CD4-positive, alpha-beta T cell treated with Interleukin-2 at 100 ng/mL for 4 hours (primary cell): ENCODE results near the gene USP17L27.
"Not testable (repeated sequence)": the region's sequence is repeated elsewhere in the genome, so short reads cannot be mapped to it uniquely, and the experiment has no call there.

Source experiments
- DNase-seq: peaks from one replicate; pipeline ENCODE4 v3.0.0-alpha.2; 2020; ENCODE audit warnings: low spot score

Gene USP17L27

GRCh38 chr4:9343848-9344247 lies at the start of gene USP17L27:
Gene USP17L27 (plus strand): TSS chr4:9344148. CDS start chr4:9344148, 0 bp downstream.
- not testable (repeated sequence) for DNase-seq

DNA sequence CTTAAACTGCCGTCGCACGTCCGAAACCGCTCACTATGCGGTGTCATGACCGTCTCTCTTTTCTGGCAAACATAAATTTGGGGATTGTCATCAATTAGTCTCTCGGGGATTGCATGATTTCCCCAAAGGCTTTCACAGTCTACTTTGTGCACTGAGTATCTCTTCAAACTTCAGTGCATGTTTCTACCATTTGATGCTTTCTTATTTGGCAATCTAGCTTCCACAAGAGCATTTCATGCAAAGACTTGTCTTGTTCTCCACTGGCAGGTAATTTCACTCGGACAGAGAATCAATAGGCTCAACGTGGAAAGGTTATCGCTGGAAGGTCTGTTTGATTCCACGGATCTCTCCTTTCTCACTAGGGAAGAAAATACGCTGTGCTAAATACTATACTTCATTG lies 19.8 kb upstream of the USP17L27 start:
- peak; percentile 4 for DNase-seq

GRCh38 chr4:9324865-9325264 lies 19.1 kb upstream of the USP17L27 start, which contains the start of gene USP17L24:
Gene USP17L24 (plus strand): TSS chr4:9325165. CDS start chr4:9325165, 0 bp downstream.
- DNase-seq: not testable (repeated sequence)

- DNase-seq: not testable (repeated sequence)
These were observed 14.3 kb upstream of the USP17L27 start, which contains the start of gene USP17L25 for GRCh38 chr4:9329611-9330010. Gene USP17L25 (plus strand): TSS chr4:9329911. CDS start chr4:9329911, 0 bp downstream.

DNA sequence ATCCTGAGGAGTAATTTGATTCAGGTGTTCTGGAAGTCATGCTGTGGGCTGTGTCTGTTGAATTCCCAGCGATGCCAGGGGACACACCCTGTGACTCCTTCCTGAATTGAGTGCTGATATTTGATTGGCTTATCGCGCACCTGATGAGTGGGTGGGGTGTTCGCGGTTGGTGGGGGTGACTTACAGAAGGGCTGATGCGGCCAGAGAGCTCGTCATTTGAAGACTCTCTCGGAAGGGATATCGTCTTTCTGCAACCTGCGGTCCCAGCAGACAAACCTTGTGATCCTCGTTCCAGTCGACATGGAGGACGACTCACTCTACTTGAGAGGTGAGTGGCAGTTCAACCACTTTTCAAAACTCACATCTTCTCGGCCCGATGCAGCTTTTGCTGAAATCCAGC lies 9.6 kb upstream of the USP17L27 start, which contains the start of gene USP17L26:
TSS of gene USP17L26 (plus strand) at position 301 of the 400 bp plus-strand sequence. CDS start at position 301, 0 bp downstream.
- not testable (repeated sequence) for DNase-seq

- DNase-seq: not testable (repeated sequence)
These were observed 4.8 kb upstream of the USP17L27 start, which contains the start of gene USP17L5 for GRCh38 chr4:9339103-9339502. Gene USP17L5 (plus strand): TSS chr4:9339403. CDS start chr4:9339403, 0 bp downstream.

- DNase-seq: not testable (repeated sequence)
These were observed 4.6 kb downstream of the USP17L27 start, which contains the start of gene USP17L28 for GRCh38 chr4:9348593-9348992. Gene USP17L28 (plus strand): TSS chr4:9348893. CDS start chr4:9348893, 0 bp downstream.

GRCh38 chr4:9350866-9351265 lies 6.9 kb downstream of the USP17L27 start:
- not testable (repeated sequence) for DNase-seq

- not testable (repeated sequence) for DNase-seq
These were observed 9.4 kb downstream of the USP17L27 start, which contains the start of gene USP17L29 for GRCh38 chr4:9353338-9353737. Gene USP17L29 (plus strand): TSS chr4:9353638. CDS start chr4:9353638, 0 bp downstream.

- DNase-seq: not testable (repeated sequence)
These were observed 18.9 kb downstream of the USP17L27 start, which contains the start of gene USP17L30 for GRCh38 chr4:9362829-9363228. Gene USP17L30 (plus strand): TSS chr4:9363129. CDS start chr4:9363129, 0 bp downstream.

DNA sequence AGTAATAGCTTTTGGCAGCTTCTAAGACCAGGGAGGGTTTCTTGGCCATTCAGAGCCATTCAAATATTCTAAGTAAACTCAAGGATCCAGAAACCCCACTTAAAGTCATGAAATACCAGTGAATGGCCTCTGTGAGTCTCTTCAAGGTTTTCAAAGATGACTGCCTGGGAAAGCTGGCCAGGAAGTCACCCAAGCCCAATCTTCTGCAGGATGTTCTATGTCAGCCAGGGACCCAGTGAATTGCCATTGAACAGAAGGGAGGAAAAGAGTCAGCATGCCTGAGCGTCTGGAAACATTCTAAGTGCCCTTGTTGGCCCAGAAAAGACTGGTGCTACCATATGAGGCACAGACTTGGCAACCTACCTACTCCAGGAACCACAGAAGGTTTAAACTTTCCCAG lies 35.9 kb downstream of the USP17L27 start:
- not testable (repeated sequence) for DNase-seq

GRCh38 chr4:9381012-9381534 lies 37.1 kb downstream of the USP17L27 start:
- peak; percentile 58 for DNase-seq

DNA sequence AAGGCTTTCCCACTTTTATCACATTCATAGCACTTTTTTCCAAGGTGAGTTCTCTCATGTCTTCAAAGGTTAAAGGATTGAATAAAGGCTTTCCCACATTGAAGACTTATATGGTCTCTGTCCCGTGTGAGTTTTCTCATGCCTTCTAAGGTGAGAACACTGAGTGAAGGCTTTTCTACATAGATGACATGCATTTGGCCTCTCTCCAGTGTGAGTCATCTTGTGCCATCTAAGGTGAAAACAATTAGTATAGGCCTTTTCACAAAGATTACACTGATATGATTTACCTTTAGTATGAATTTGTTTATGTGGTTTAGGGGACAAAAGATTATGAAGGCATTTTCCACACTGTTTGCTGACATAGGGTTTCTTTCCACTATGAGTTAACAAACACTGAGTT lies 40.2 kb downstream of the USP17L27 start:
- no peak for DNase-seq

DNA sequence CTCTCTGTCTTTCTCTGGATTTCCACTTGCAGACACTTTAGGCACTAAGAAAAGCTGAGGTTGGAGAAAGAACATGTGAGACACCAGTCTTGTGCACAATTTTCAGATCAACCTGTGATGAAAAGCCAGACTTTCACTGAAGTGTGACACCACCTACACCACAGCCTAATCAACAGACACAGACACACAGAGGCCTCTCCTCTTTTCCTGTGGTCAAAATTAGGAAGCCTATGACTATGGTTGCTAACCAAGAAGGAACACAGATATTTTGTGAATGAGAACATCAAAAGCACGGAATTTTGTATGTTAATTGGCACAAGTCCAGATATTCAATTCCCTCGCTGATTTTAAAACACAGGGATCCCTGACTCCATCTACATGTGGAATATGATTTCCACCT lies 45.1 kb downstream of the USP17L27 start:
- not testable (repeated sequence) for DNase-seq
